ENCODE results near the gene RIPPLY3. TPM values are rescaled to one million over a fixed set of nuclear protein-coding genes. Genes with fewer than 3 reads are reported as not detected.
"Not testable (repeated sequence)": the region's sequence is repeated elsewhere in the genome, so short reads cannot be mapped to it uniquely, and the experiment has no call there.

Gene RIPPLY3
- total RNA-seq, 2 experiments from 2014 or later, result not detected

DNA sequence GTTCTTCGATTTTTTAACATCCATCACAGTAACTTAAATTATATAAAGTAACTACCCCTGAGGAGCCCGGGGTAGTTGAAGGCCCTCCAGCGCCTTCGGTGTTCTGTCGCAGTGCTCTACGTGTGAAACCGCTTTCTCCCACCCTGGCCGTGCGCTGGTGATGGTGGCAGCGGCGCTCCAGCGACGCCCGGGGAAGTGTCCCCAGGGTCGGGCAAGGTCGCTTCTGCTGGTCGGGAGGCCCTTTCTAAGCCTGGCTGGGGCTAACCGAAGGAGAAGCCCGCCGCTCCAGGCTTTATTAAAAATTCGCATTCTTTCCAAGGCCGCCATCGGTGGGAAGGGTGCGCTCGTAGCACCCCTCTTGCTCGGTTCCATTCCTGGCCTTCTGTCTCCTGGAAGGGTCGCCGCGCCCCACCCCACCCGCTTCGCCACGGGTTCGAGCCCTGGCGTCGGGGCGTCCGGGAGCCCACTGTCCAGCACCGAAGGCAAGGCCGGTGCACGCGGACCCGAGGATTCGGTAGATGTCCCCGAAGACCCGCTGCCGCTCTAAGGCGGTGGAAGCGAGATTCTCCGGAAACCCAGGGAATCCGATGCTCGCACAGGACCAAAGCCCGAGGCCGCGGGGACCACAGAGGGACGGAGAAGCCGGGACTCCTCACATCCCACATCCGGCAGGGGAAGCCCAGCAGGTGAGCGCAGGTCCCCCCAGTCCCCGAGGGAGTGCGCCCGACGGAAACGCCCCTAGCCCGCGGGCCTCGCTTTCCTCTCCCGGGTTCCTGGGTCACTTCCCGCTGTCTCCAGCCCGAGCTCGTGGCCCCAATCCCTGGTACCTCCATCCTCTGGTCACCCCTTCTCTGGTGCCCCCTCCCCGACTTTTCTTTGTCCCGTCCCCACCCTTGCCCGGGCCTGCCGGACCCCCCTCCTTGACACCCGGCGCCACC, 685 bp upstream of the RIPPLY3 start:
- Mint-ChIP-seq H3K9me3 (no peaks in the 10 kb centered on the region), H3K36me3 (no peaks in the 10 kb centered on the region), H3K4me3 (peak overlapping the region; percentile 28), H3K4me1 (peaks cover 14% of the 10 kb centered on the region), H3K27ac (no peak overlapping the region), H3K27me3 (peaks cover 40% of the 10 kb centered on the region)
- POLR2A ChIA-PET, result interaction anchor here (0.5 kb wide), 1 partner anchor 16 kb away, joined by 3 read pairs; no protein-coding TSS in a partner anchor
- DNase-seq (no peak), ATAC-seq (ENCODE audit: low read depth) (no peak)

DNA sequence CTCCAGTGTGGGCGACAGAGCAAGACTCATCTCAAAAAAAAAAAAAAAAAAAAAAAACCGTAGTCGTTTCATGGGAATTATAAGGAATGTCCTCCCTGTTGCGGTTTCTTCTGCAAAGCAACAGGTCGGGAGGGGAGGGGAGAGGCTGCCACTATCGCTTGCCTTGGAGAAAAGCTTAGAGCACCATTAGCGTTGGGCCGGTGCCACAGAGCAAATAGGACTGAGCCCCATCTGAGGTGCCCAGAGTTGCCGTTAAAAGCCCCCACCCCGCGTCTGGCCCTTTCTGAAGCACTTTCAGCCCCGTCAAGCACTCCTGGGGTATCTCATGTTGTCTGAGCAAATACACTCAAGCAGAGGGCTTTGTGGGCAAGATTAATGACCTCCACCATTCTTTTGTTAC, 2.2 kb downstream of the RIPPLY3 start:
- Mint-ChIP-seq H3K27me3 (peaks cover 40% of the 10 kb centered on the region), H3K27ac (no peak overlapping the region), H3K4me1 (peaks cover 7% of the 10 kb centered on the region), H3K36me3 (no peaks in the 10 kb centered on the region), H3K9me3 (no peaks in the 10 kb centered on the region), H3K4me3 (no peak overlapping the region)
- DNase-seq (no peak), ATAC-seq (ENCODE audit: low read depth) (no peak)
- POLR2A ChIA-PET, result interaction anchor here (0.7 kb wide), 1 partner anchor 58 kb away, joined by 3 read pairs; no protein-coding TSS in a partner anchor

DNA sequence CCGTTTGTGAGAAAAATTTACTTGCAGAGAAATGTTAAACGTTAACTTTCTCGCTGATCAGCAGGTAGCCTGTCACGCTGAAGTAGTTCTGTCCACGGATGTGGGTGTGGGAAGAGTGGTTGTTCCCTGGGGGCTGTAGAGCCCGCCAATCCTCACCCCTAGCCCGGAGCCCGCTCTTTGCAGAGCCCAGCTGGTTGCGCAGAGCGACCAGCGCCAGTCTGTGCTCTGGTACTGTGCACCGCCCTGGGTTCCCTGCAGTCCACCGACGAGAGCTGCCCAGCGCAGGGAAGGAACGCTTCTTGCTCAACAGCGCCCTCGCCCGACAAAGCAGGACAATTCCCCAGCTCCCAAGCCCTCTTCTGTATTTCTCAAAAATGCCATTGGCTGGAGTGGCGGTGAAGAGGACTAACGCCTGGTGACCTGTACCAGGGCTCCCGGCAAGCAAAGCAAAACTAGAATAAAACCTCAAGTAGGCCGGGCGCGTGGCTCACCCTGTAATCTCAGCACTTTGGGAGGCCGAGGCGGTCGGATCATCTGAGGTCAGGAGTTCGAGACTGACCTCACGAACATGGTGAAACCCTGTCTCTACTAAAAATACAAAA, 3.3 kb downstream of the RIPPLY3 start:
- H3K27me3 Mint-ChIP-seq, result peaks cover 43% of the 10 kb centered on the region
- no peaks in the 10 kb centered on the region for H3K9me3 Mint-ChIP-seq
- H3K27ac Mint-ChIP-seq, result no peak overlapping the region
- peak; percentile 87 for DNase-seq
- H3K4me3 Mint-ChIP-seq, result peak overlapping the region; percentile 74
- H3K36me3 Mint-ChIP-seq, result no peaks in the 10 kb centered on the region
- POLR2A ChIA-PET, result no interaction called here
- H3K4me1 Mint-ChIP-seq, result peaks cover 7% of the 10 kb centered on the region
- ATAC-seq (ENCODE audit: low read depth), result peak; percentile 87

DNA sequence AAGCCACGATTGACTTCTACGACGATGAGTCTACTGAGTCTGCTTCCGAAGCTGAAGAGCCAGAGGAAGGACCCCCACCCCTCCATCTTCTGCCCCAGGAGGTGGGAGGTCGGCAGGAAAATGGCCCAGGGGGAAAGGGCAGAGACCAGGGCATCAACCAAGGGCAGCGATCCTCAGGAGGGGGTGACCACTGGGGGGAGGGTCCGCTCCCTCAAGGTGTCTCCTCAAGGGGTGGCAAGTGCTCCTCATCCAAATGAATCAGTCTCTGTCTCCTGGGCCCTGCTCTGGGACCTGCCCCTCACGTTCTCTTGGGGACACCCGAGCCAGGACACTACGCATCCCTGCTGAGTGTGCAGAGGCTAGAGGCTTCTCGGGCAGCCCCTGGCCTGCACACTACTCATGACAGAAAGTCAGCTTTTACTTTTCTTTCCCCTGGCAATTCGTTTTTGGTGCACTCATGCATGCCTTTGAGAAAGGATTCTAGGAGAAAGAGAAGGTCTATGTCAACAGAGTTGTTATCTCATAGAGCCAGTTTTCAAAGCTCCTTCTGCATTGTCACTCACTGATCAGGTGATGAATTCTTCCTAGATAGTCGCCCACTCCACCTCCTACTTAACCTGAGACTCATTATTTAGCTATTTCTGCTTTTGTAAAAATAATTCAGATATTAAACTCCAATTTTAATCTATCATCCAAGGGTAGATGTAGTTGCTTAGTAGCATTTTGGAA, 11.6 kb downstream of the RIPPLY3 start:
- no peak overlapping the region for H3K27ac Mint-ChIP-seq
- no peaks in the 10 kb centered on the region for H3K4me1 Mint-ChIP-seq
- ATAC-seq (ENCODE audit: low read depth) (no peak), DNase-seq (no peak)
- no peaks in the 10 kb centered on the region for H3K9me3 Mint-ChIP-seq
- peaks cover 11% of the 10 kb centered on the region for H3K27me3 Mint-ChIP-seq
- POLR2A ChIA-PET, result no interaction called here
- no peak overlapping the region for H3K4me3 Mint-ChIP-seq
- H3K36me3 Mint-ChIP-seq, result no peaks in the 10 kb centered on the region

DNA sequence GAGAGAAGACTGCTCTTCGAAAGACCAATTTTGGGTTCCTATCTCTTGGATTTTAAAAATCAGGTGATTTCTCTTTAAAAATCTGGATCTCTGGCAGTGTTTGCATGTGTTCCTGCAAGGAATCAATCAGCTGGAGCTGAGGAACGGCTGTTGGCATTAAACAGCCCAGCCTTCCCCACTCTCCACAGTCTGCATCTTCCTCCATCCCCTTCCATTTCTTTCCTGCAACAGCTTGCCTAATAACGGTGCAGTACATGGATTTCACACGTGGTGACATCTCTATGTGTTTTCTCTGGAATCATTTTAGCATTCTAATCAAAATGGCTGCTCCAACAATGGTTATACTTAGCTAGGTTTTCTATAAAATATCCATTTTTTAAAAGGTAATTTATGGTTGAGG, 20.0 kb downstream of the RIPPLY3 start:
- DNase-seq (no peak), ATAC-seq (ENCODE audit: low read depth) (no peak)
- Mint-ChIP-seq H3K9me3 (peaks cover 2% of the 10 kb centered on the region), H3K27ac (no peak overlapping the region), H3K4me3 (no peak overlapping the region), H3K4me1 (no peaks in the 10 kb centered on the region), H3K36me3 (no peaks in the 10 kb centered on the region), H3K27me3 (peaks cover 12% of the 10 kb centered on the region)
- POLR2A ChIA-PET, result no interaction called here

DNA sequence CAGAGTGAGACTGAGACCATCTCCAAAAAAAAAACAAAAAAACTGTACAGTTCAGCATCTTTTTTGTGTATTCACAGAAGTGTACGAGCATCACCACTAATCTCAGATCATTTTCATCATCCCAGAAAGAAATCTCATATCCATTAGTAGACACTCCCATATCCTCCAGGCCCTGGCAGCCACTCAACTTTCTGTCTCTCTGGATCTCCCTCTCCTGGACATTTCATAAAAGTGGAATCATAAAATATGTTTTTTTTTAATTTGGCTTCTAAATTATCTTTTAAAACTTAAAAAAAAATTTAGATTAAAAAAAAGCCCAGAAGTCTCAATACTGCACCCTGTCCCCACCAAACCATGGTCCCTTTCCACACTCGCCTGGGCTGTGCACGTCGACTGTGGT, 22.1 kb downstream of the RIPPLY3 start:
- DNase-seq, result no peak

DNA sequence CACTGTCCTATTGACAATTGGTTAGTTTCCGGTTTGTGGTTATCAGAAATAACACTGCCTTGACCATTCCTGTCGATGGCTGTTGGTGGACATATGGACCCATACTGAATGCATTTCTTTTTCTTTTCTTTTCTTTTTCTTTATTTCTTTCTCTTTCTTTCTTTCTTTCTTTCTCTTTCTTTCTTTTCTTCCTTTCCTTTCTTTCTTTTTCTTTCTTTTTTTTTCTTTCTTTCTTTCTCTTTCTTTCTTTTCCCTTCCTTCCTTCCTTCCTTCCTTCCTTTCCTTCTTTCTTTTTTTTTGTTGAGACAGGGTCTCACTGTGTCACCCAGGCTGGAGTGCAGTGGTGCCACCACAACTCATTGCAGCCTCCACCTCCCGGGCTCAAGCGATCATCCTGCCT, 24.4 kb downstream of the RIPPLY3 start:
- H3K4me3 Mint-ChIP-seq, result no peak overlapping the region
- no peaks in the 10 kb centered on the region for H3K36me3 Mint-ChIP-seq
- no peaks in the 10 kb centered on the region for H3K4me1 Mint-ChIP-seq
- H3K27me3 Mint-ChIP-seq, result peaks cover 9% of the 10 kb centered on the region
- no peak for ATAC-seq (ENCODE audit: low read depth)
- no peak for DNase-seq
- POLR2A ChIA-PET, result no interaction called here
- H3K9me3 Mint-ChIP-seq, result no peaks in the 10 kb centered on the region
- H3K27ac Mint-ChIP-seq, result no peak overlapping the region

More for the DNA sequence above, 22.1 kb downstream of the RIPPLY3 start:
- H3K36me3 Mint-ChIP-seq, result no peaks in the 10 kb centered on the region
- POLR2A ChIA-PET, result no interaction called here
- ATAC-seq (ENCODE audit: low read depth), result no peak
- H3K27me3 Mint-ChIP-seq, result peaks cover 12% of the 10 kb centered on the region
- no peak overlapping the region for H3K4me3 Mint-ChIP-seq
- no peaks in the 10 kb centered on the region for H3K9me3 Mint-ChIP-seq
- H3K4me1 Mint-ChIP-seq, result no peaks in the 10 kb centered on the region
- no peak overlapping the region for H3K27ac Mint-ChIP-seq

DNA sequence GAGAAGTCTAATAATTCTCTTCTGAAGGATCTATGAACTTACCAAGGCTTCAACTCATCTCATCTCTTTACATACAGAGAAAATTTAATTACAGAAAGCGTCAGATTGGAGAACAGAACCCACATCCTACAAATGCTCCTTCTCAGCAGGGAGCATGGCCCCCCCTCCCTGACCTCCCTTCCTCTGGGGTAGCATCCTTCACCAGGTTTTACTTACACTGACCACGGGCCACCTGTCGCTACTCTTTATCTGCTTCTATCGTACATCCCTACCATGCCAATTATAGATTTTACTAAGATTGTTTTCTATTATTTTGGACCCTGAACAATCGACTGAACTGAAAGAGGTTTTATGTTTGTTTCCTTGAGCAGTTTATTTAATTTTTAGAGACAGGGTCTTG, 25.8 kb downstream of the RIPPLY3 start:
- ATAC-seq (ENCODE audit: low read depth) (no peak), DNase-seq (no peak)
- peaks cover 2% of the 10 kb centered on the region for H3K27me3 Mint-ChIP-seq
- H3K9me3 Mint-ChIP-seq, result no peaks in the 10 kb centered on the region
- H3K4me3 Mint-ChIP-seq, result no peak overlapping the region
- H3K36me3 Mint-ChIP-seq, result no peaks in the 10 kb centered on the region
- POLR2A ChIA-PET, result no interaction called here
- no peaks in the 10 kb centered on the region for H3K4me1 Mint-ChIP-seq
- H3K27ac Mint-ChIP-seq, result no peak overlapping the region

DNA sequence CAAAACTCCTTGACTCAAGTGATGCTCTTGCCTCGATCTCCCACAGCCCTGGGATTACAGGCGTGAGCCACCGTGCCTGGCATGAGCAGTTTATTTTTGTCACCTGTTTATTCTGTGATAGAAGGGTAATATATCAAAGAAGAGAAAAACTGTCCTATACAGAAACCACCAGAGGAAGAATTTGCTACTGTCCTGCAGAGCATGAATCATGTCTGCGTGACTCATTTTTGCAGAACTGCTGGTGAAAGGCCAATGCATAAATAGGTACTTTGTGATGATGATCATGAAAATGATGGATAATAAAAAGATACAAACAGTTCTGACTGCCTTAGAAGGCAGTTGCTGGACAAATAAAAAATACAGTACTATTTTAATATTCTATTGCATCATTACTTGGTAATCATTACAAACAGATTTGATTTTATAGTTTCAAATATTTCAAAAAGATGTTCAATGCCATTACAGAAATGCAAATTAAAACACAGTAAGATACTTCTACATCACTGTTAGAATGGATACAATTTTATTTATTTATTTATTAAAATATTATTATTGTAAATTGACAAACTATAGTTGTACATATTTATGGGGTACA, 26.5 kb downstream of the RIPPLY3 start:
- Mint-ChIP-seq H3K36me3 (no peaks in the 10 kb centered on the region), H3K27ac (no peak overlapping the region), H3K4me1 (no peaks in the 10 kb centered on the region), H3K4me3 (no peak overlapping the region), H3K9me3 (no peaks in the 10 kb centered on the region), H3K27me3 (peaks cover 2% of the 10 kb centered on the region)
- no peak for DNase-seq
- POLR2A ChIA-PET, result no interaction called here
- ATAC-seq (ENCODE audit: low read depth), result no peak

DNA sequence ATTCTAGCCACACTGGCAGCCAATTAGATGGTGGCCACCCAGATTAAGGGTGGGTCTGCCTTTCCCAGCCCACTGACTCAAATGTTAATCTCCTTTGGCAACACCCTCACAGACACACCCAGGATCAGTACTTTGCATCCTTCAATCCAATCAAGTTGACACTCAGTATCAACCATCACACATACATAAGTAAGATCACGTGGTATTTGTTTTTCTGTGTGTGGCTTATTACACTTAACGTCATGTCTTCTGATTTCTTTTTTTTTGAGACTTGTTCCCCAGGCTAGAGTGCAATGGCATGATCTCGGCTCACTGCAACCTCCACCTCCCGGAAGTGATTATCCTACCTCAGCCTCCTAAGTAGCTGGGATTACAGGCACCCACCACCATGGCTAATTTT, 27.9 kb downstream of the RIPPLY3 start:
- ATAC-seq (ENCODE audit: low read depth); H3K9me3 Mint-ChIP-seq; H3K27ac Mint-ChIP-seq; H3K36me3 Mint-ChIP-seq; H3K4me3 Mint-ChIP-seq; H3K4me1 Mint-ChIP-seq; DNase-seq; H3K27me3 Mint-ChIP-seq; POLR2A ChIA-PET: not testable (repeated sequence)

DNA sequence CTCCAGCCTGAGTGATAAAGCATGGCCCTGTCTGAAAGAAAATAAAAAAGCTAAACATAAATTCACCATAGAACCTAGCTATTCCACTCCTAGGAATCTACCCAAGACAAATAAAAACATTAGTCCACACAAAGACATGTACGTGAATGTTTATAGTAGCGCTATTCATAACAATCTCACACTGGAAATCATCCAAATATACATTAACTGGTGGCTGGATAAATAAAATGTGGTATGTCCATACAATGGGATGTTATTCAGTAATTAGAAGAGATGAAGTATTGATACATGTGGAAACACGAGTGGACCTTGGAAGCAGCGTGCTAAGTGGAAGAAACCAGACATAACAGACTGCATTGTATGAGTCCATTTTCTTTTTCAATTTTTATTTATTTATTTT, 29.7 kb downstream of the RIPPLY3 start:
- Mint-ChIP-seq H3K27ac (no peak overlapping the region), H3K4me1 (no peaks in the 10 kb centered on the region), H3K9me3 (no peaks in the 10 kb centered on the region), H3K4me3 (no peak overlapping the region), H3K27me3 (peaks cover 5% of the 10 kb centered on the region), H3K36me3 (no peaks in the 10 kb centered on the region)
- DNase-seq, result no peak
- POLR2A ChIA-PET, result no interaction called here
- ATAC-seq (ENCODE audit: low read depth), result no peak

DNA sequence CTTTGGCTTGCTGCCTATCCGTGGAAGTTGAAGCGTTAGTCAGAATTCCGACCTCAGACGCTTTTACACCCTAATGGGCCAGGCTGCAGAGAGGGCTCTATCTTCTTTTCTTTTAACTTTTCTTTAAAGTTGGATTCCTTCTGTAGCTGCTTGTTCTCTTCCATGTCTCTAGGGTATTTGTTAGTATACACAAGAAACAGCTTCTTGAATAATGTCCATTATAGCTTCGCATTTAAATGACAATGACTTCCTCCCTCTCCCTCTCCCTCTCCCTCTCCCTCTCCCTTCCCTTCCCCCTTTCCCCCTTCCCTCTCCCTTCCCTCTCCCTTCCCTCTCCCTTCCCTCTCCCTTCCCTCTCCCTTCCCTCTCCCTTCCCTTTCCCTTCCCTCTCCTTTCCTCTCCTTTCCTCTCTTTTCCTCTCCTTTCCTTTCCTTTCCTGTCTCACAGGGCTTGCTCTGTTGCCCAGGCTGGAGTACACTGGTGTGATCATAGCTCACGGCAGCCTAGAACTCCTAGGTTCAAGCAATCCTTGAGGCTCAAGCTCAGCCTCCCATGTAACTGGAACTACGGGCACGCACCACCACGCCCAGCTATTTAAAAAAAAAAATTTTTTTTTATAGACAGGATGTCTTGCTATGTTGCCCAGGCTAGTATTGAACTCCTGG, 33.0 kb downstream of the RIPPLY3 start:
- Mint-ChIP-seq H3K9me3 (no peaks in the 10 kb centered on the region), H3K4me3 (no peak overlapping the region), H3K4me1 (peaks cover under 1% of the 10 kb centered on the region), H3K36me3 (no peaks in the 10 kb centered on the region), H3K27ac (no peak overlapping the region), H3K27me3 (peaks cover 3% of the 10 kb centered on the region)
- ATAC-seq (ENCODE audit: low read depth) (no peak), DNase-seq (no peak)
- POLR2A ChIA-PET, result no interaction called here

DNA sequence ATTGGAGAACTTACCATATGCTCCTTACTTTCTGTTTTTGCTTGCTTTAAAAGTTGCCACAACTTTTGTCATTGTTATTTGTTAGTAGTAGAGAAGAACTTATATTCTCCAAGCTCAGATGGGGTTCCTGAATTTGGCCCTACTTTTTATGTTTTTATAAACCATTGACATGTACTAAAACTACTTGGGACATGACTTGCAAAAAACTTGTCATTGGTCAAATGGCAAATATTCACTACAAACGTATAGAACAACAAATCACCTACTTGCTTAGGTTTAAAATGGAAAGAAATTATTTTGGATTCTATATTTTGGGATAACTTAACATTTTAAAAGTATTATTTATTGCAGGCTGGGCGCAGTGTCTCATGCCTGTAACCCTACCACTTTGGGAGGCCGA, 33.7 kb downstream of the RIPPLY3 start:
- POLR2A ChIA-PET, result no interaction called here

More for the DNA sequence above, 33.7 kb downstream of the RIPPLY3 start:
- H3K27ac Mint-ChIP-seq, result no peak overlapping the region
- H3K9me3 Mint-ChIP-seq, result no peaks in the 10 kb centered on the region
- H3K36me3 Mint-ChIP-seq, result no peaks in the 10 kb centered on the region
- ATAC-seq (ENCODE audit: low read depth) (no peak), DNase-seq (no peak)
- H3K4me3 Mint-ChIP-seq, result no peak overlapping the region
- peaks cover 3% of the 10 kb centered on the region for H3K27me3 Mint-ChIP-seq
- H3K4me1 Mint-ChIP-seq, result peaks cover 8% of the 10 kb centered on the region
